Measurements from ENCODE around the gene ZSWIM1. TPM values are rescaled to one million over a fixed set of nuclear protein-coding genes. Genes with fewer than 3 reads are reported as not detected.

The ZSWIM1 gene
- total RNA-seq, 1 experiment from 2014 or later, result 13.8 TPM

GRCh38 chr20:45907219-45907948, 26.4 kb downstream of the ZSWIM1 start:
- no peak for DNase-seq (ENCODE audit: low read depth)

GRCh38 chr20:45908084-45908483, 27.1 kb downstream of the ZSWIM1 start:
- no peak for DNase-seq (ENCODE audit: low read depth)

GRCh38 chr20:45909336-45909808, 28.3 kb downstream of the ZSWIM1 start:
- DNase-seq (ENCODE audit: low read depth), result no peak

- DNase-seq (ENCODE audit: low read depth), result no peak
Measured at GRCh38 chr20:45909817-45910669, 29.0 kb downstream of the ZSWIM1 start.

- DNase-seq (ENCODE audit: low read depth), result peak; percentile 85
Measured at GRCh38 chr20:45910670-45911485, 29.9 kb downstream of the ZSWIM1 start.

- no peak for DNase-seq (ENCODE audit: low read depth)
Measured at GRCh38 chr20:45911486-45912343, 30.7 kb downstream of the ZSWIM1 start, which contains the start of gene PLTP. TSS of gene PLTP (minus strand) at chr20:45912155. CDS start at chr20:45911452, 703 bp downstream.

- DNase-seq (ENCODE audit: low read depth), result no peak
Measured at GRCh38 chr20:45912344-45912682, 31.3 kb downstream of the ZSWIM1 start.

GRCh38 chr20:45913116-45913515, 32.1 kb downstream of the ZSWIM1 start:
- no peak for DNase-seq (ENCODE audit: low read depth)

GRCh38 chr20:45917790-45918141, 36.7 kb downstream of the ZSWIM1 start:
- no peak for DNase-seq (ENCODE audit: low read depth)

- no peak for DNase-seq (ENCODE audit: low read depth)
Measured at GRCh38 chr20:45918182-45918737, 37.2 kb downstream of the ZSWIM1 start.

- DNase-seq (ENCODE audit: low read depth), result no peak
Measured at GRCh38 chr20:45918779-45919537, 37.9 kb downstream of the ZSWIM1 start.

GRCh38 chr20:45919542-45920399, 38.7 kb downstream of the ZSWIM1 start:
- DNase-seq (ENCODE audit: low read depth), result no peak

GRCh38 chr20:45920462-45921336, 39.7 kb downstream of the ZSWIM1 start:
- no peak for DNase-seq (ENCODE audit: low read depth)

GRCh38 chr20:45921337-45922189, 40.5 kb downstream of the ZSWIM1 start:
- DNase-seq (ENCODE audit: low read depth), result no peak

- no peak for DNase-seq (ENCODE audit: low read depth)
Measured at GRCh38 chr20:45924391-45925261, 43.6 kb downstream of the ZSWIM1 start.
